HG03457 (cell line): Measurements from ENCODE around the gene GABRR3.
A peak's percentile ranks its signal among the peaks of the same experiment; 100 is the strongest.

Source experiments
- ATAC-seq: cut with Tn5 transposase; IDR thresholded peaks from one replicate; pipeline ENCODE4 v1.9.1; 2021; ENCODE audit warnings: moderate number of reproducible peaks; ENCODE audit not compliant: unreplicated experiment

Gene GABRR3

GRCh38 chr3:98035208-98035607, at the start of gene GABRR3:
Gene GABRR3, minus strand, starts transcription at chr3:98035315. Its CDS starts 328 bp downstream, at chr3:98034987.
- no peak for ATAC-seq

GRCh38 chr3:98073486-98073885, 38.4 kb upstream of the GABRR3 start:
- no peak for ATAC-seq

- ATAC-seq = no peak
Observed at GRCh38 chr3:98070840-98071239, 35.7 kb upstream of the GABRR3 start.

GRCh38 chr3:98068824-98069223, 33.7 kb upstream of the GABRR3 start:
- no peak for ATAC-seq

- no peak for ATAC-seq
Observed at GRCh38 chr3:98058244-98058960, 23.3 kb upstream of the GABRR3 start.

- ATAC-seq = no peak
Observed at GRCh38 chr3:98057631-98058030, 22.5 kb upstream of the GABRR3 start.

GRCh38 chr3:98056035-98056434, 20.9 kb upstream of the GABRR3 start:
- ATAC-seq = no peak

GRCh38 chr3:98049271-98049670, 14.2 kb upstream of the GABRR3 start:
- ATAC-seq = no peak

GRCh38 chr3:98048586-98048985, 13.5 kb upstream of the GABRR3 start:
- no peak for ATAC-seq

GRCh38 chr3:98041350-98041749, 6.2 kb upstream of the GABRR3 start:
- no peak for ATAC-seq

GRCh38 chr3:98039322-98040024, 4.4 kb upstream of the GABRR3 start:
- ATAC-seq = peak; percentile 93

- no peak for ATAC-seq
Observed at GRCh38 chr3:98038876-98039275, 3.8 kb upstream of the GABRR3 start.

GRCh38 chr3:98038286-98038685, 3.2 kb upstream of the GABRR3 start:
- no peak for ATAC-seq

- ATAC-seq = no peak
Observed at GRCh38 chr3:98034486-98034885, 629 bp downstream of the GABRR3 start.

GRCh38 chr3:98034036-98034435, 1.1 kb downstream of the GABRR3 start:
- ATAC-seq = no peak

GRCh38 chr3:98032904-98033303, 2.2 kb downstream of the GABRR3 start:
- ATAC-seq = no peak

GRCh38 chr3:98032265-98032664, 2.9 kb downstream of the GABRR3 start:
- ATAC-seq = no peak

GRCh38 chr3:98029083-98029482, 6.0 kb downstream of the GABRR3 start:
- ATAC-seq = no peak

GRCh38 chr3:98027085-98027446, 8.0 kb downstream of the GABRR3 start:
- ATAC-seq = peak; percentile 50

GRCh38 chr3:98026425-98027084, 8.6 kb downstream of the GABRR3 start:
- ATAC-seq = peak; percentile 77

GRCh38 chr3:98025392-98025945, 9.6 kb downstream of the GABRR3 start:
- ATAC-seq = no peak
